Measurements from ENCODE around the gene RPP14. TPM values are rescaled to one million over a fixed set of nuclear protein-coding genes. Genes with fewer than 3 reads are reported as not detected.
"Not testable (repeated sequence)": the region's sequence is repeated elsewhere in the genome, so short reads cannot be mapped to it uniquely, and the experiment has no call there.

The RPP14 gene
- total RNA-seq, 1 experiment from 2014 or later = 13.2 TPM

GRCh38 chr3:58287354-58287753 is 18.7 kb upstream of the RPP14 start:
- Histone ChIP-seq H3K27me3 (ENCODE audit: insufficient read depth, low read depth) (no peaks in the 10 kb centered on the region), H3F3A (ENCODE audit: insufficient read depth, low read depth) (no peaks in the 10 kb centered on the region), H3K4me2 (no peak overlapping the region), H3K79me2 (ENCODE audit: low read depth) (no peaks in the 10 kb centered on the region), H2AFZ (no peak overlapping the region), H3K4me1 (replicated peaks; ENCODE audit: insufficient read depth) (no peaks in the 10 kb centered on the region), H3K9me3 (ENCODE audit: insufficient read depth, low read depth) (no peaks in the 10 kb centered on the region), H4K20me1 (ENCODE audit: insufficient read depth) (no peaks in the 10 kb centered on the region), H3K9me2 (ENCODE audit: insufficient read depth) (no peaks in the 10 kb centered on the region), H3K4me3 (no peak overlapping the region), H3K27ac (no peak overlapping the region), H3K36me3 (ENCODE audit: low read depth) (no peaks in the 10 kb centered on the region)
- CTCF ChIA-PET = no interaction called here
- POLR2A ChIA-PET (ENCODE audit: unreplicated experiment) = no interaction called here
- no TSS peak for BruUV-seq (replicated peaks)
- intact Hi-C loops (cut with micrococcal nuclease; ENCODE audit: unreplicated experiment) = no loop called here
- no peak for DNase-seq
- TF ChIP-seq EZH2 (IDR thresholded peaks at IDR 0.05; ENCODE audit: low read depth) = no peak
- no peak for TF ChIP-seq CTCF (conservative IDR thresholded peaks at IDR 0.05)

DNA sequence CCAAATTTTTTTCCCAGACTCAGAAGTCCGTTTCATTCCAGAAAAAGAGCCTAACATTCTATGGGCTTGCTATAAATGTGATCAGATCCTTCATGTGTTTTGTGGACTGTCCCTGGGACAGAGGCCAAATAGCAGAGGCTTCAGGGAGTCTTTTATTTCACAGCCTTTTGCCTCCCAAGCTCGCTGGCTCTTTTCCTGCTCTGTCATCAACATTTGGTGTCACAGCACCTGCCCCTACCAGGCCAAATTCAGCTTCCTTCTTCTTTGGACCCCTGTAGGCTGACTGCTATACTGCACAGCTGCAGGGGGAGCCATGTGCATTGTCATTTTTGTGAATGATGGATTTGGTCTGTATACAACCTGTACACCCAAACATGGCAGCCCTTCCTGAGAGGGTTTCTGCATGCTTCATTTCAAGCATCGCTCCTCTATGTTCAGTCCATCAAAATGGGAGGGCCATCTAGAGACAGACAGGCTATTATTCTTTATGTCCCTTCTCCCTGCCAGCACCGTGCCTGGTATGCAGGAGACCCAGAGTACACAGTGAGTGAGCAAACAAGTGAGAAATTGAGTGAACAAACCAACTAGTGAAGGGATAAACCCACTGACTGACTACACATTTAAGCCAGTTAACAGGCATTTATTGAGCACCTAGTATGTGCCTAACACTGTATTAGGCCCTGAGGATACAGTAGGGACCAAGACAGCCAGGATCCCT is 17.9 kb upstream of the RPP14 start:
- Histone ChIP-seq H3F3A (ENCODE audit: insufficient read depth, low read depth) (no peaks in the 10 kb centered on the region), H3K36me3 (ENCODE audit: low read depth) (no peaks in the 10 kb centered on the region), H3K4me1 (replicated peaks; ENCODE audit: insufficient read depth) (no peaks in the 10 kb centered on the region), H3K27me3 (ENCODE audit: insufficient read depth, low read depth) (no peaks in the 10 kb centered on the region), H3K79me2 (ENCODE audit: low read depth) (no peaks in the 10 kb centered on the region), H2AFZ (no peak overlapping the region), H3K4me3 (no peak overlapping the region), H3K9me3 (ENCODE audit: insufficient read depth, low read depth) (no peaks in the 10 kb centered on the region), H3K27ac (no peak overlapping the region), H4K20me1 (ENCODE audit: insufficient read depth) (no peaks in the 10 kb centered on the region), H3K9me2 (ENCODE audit: insufficient read depth) (no peaks in the 10 kb centered on the region), H3K4me2 (no peak overlapping the region)
- DNase-seq = no peak
- BruUV-seq (replicated peaks) = no TSS peak
- intact Hi-C loops (cut with micrococcal nuclease; ENCODE audit: unreplicated experiment) = no loop called here
- TF ChIP-seq EZH2 (IDR thresholded peaks at IDR 0.05; ENCODE audit: low read depth) = no peak
- TF ChIP-seq CTCF (conservative IDR thresholded peaks at IDR 0.05) = no peak
- ChIA-PET CTCF (no interaction called here), POLR2A (ENCODE audit: unreplicated experiment) (no interaction called here)

GRCh38 chr3:58288964-58289613 is 17.0 kb upstream of the RPP14 start:
- H3K9me3 ChIP-seq (ENCODE audit: insufficient read depth, low read depth); H3K36me3 ChIP-seq (ENCODE audit: low read depth); H4K20me1 ChIP-seq (ENCODE audit: insufficient read depth); POLR2A ChIA-PET (ENCODE audit: unreplicated experiment); CTCF ChIA-PET; DNase-seq; H3K4me2 ChIP-seq; H3K27me3 ChIP-seq (ENCODE audit: insufficient read depth, low read depth); H3K27ac ChIP-seq; H2AFZ ChIP-seq; H3K79me2 ChIP-seq (ENCODE audit: low read depth); H3F3A ChIP-seq (ENCODE audit: insufficient read depth, low read depth); BruUV-seq (replicated peaks); H3K4me1 ChIP-seq (replicated peaks; ENCODE audit: insufficient read depth); H3K9me2 ChIP-seq (ENCODE audit: insufficient read depth); intact Hi-C loops (cut with micrococcal nuclease; ENCODE audit: unreplicated experiment); H3K4me3 ChIP-seq: not testable (repeated sequence)

DNA sequence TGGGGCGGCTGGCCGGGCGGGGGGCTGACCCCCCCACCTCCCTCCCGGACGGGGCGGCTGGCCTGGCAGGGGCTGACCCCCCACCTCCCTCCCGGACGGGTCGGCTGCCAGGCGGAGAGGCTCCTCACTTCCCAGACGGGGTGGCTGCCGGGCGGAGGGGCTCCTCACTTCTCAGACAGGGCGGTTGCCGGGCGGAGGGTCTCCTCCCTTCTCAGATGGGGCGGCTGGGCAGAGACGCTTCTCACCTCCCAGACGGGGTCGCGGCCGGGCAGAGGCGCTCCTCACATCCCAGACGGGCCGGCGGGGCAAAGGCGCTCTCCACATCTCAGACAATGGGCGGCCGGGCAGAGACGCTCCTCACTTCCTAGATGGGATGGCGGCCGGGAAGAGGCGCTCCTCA is 15.6 kb upstream of the RPP14 start:
- CTCF ChIA-PET; H3K4me1 ChIP-seq (replicated peaks; ENCODE audit: insufficient read depth); BruUV-seq (replicated peaks); H4K20me1 ChIP-seq (ENCODE audit: insufficient read depth); POLR2A ChIA-PET (ENCODE audit: unreplicated experiment); DNase-seq; H3K9me2 ChIP-seq (ENCODE audit: insufficient read depth); H3K9me3 ChIP-seq (ENCODE audit: insufficient read depth, low read depth); H3K4me2 ChIP-seq; H3K27ac ChIP-seq; H3K79me2 ChIP-seq (ENCODE audit: low read depth); H3K36me3 ChIP-seq (ENCODE audit: low read depth); H3K4me3 ChIP-seq; H3F3A ChIP-seq (ENCODE audit: insufficient read depth, low read depth); H3K27me3 ChIP-seq (ENCODE audit: insufficient read depth, low read depth); intact Hi-C loops (cut with micrococcal nuclease; ENCODE audit: unreplicated experiment); H2AFZ ChIP-seq: not testable (repeated sequence)

Data from PC-9 (cell line).